Neural crest cell (in vitro differentiated cells): ENCODE results near the gene RAB24. TPM values are rescaled to one million over a fixed set of nuclear protein-coding genes. Genes with fewer than 3 reads are reported as not detected.

Experiments used
- DNase-seq: peaks from one replicate; pipeline ENCODE4 v3.0.0; 2021; ENCODE audit warnings: low read depth, mixed read lengths, low spot score
- H3K27ac Mint-ChIP-seq: one replicate; pipeline ENCODE4 v1.8.0; 2021; ENCODE audit warnings: mild to moderate bottlenecking, mixed read lengths; ENCODE audit not compliant: unreplicated experiment
- H3K27me3 Mint-ChIP-seq: 2 replicates; pipeline ENCODE4 v1.8.0; 2021; ENCODE audit warnings: low read depth, mild to moderate bottlenecking, mixed read lengths
- H3K36me3 Mint-ChIP-seq: 2 replicates; pipeline ENCODE4 v1.8.0; 2021; ENCODE audit warnings: low read depth, mild to moderate bottlenecking, mixed read lengths
- H3K4me1 Mint-ChIP-seq: 2 replicates; pipeline ENCODE4 v1.8.0; 2021; ENCODE audit warnings: mixed read lengths
- H3K4me3 Mint-ChIP-seq: one replicate; pipeline ENCODE4 v1.8.0; 2021; ENCODE audit warnings: mild to moderate bottlenecking, mixed read lengths
- H3K9me3 Mint-ChIP-seq: 2 replicates; pipeline ENCODE4 v1.8.0; 2021; ENCODE audit warnings: mixed read lengths
- CTCF ChIP-seq: fragments of 200-600 bp; sonication (generic); conservative IDR thresholded peaks from 2 replicates; pipeline ENCODE4 v1.5.0; 2021; ENCODE audit warnings: antibody characterized with exemption, mild to moderate bottlenecking
- total RNA-seq: library from RNA; stranded (reverse); gene quantifications from 2 replicates; pipeline ENCODE4 v1.2.1, GENCODE V29; 2021

The RAB24 gene
- total RNA-seq, 1 donor from 2014 or later = 32.0 TPM

GRCh38 chr5:177270653-177271052 lies 32.9 kb downstream of the RAB24 start:
- H3K4me3 Mint-ChIP-seq = no peak overlapping the region
- no peak for DNase-seq
- TF ChIP-seq CTCF = no peak
- H3K27me3 Mint-ChIP-seq = no peaks in the 10 kb centered on the region
- H3K9me3 Mint-ChIP-seq = no peaks in the 10 kb centered on the region
- H3K27ac Mint-ChIP-seq = no peak overlapping the region
- H3K4me1 Mint-ChIP-seq = no peaks in the 10 kb centered on the region
- H3K36me3 Mint-ChIP-seq = peaks cover 17% of the 10 kb centered on the region

- no peaks in the 10 kb centered on the region for H3K4me1 Mint-ChIP-seq
Observed at GRCh38 chr5:177269976-177270375, 33.5 kb downstream of the RAB24 start.

GRCh38 chr5:177269232-177269895 lies 34.2 kb downstream of the RAB24 start:
- no peak for TF ChIP-seq CTCF
- Mint-ChIP-seq H3K27me3 (no peaks in the 10 kb centered on the region), H3K4me1 (no peaks in the 10 kb centered on the region), H3K9me3 (no peaks in the 10 kb centered on the region), H3K27ac (no peak overlapping the region), H3K4me3 (no peak overlapping the region), H3K36me3 (peaks cover 20% of the 10 kb centered on the region)
- no peak for DNase-seq

More at GRCh38 chr5:177269976-177270375, 33.5 kb downstream of the RAB24 start:
- Mint-ChIP-seq H3K27ac (no peak overlapping the region), H3K9me3 (no peaks in the 10 kb centered on the region), H3K4me3 (no peak overlapping the region), H3K27me3 (no peaks in the 10 kb centered on the region), H3K36me3 (peaks cover 15% of the 10 kb centered on the region)
- TF ChIP-seq CTCF = no peak
- no peak for DNase-seq

- no peaks in the 10 kb centered on the region for H3K9me3 Mint-ChIP-seq
- no peak for DNase-seq
- no peaks in the 10 kb centered on the region for H3K27me3 Mint-ChIP-seq
- H3K27ac Mint-ChIP-seq = no peak overlapping the region
- TF ChIP-seq CTCF = no peak
- H3K36me3 Mint-ChIP-seq = peaks cover 24% of the 10 kb centered on the region
- no peaks in the 10 kb centered on the region for H3K4me1 Mint-ChIP-seq
- H3K4me3 Mint-ChIP-seq = no peak overlapping the region
Observed at GRCh38 chr5:177265395-177265794, 38.1 kb downstream of the RAB24 start.

- no peak for TF ChIP-seq CTCF
- Mint-ChIP-seq H3K9me3 (no peaks in the 10 kb centered on the region), H3K27ac (no peak overlapping the region), H3K4me3 (no peak overlapping the region), H3K27me3 (no peaks in the 10 kb centered on the region), H3K36me3 (peaks cover 22% of the 10 kb centered on the region), H3K4me1 (no peaks in the 10 kb centered on the region)
- no peak for DNase-seq
Observed at GRCh38 chr5:177264178-177264577, 39.3 kb downstream of the RAB24 start.
